ENCODE measurements around the gene LRP5.

DNA sequence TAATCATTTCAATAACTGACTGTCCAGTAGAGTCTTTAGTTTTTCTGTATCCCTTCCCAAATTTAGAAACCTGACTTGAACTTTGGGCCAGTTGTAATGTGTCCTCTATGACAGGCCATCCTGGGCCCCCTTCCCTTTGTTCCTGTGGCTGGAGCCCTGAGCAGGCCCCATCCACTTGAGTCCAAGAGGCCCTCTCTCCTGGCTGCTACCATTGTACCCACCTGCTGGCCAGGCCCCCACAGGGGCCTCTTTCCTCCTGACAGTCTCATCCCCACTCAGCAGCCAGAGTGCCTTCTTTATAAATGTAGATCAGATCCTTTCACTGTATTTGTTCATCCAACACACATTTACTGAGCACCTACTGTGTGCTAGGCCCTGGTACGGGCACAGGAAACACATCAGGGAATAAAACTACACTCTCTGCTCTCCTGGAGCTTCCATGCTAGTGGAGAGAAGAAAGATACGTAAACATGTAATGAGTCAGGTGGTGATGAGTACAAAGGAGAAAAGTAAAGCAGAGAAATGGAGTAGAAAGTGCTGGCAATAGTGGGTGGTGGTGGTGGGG, 2.7 kb upstream of the LRP5 start:
- TF ChIP-seq CTCF (optimal IDR thresholded peaks at IDR 0.05 in 1 of 3, IDR thresholded peaks at IDR 0.05 in 1 of 3, conservative IDR thresholded peaks at IDR 0.05 in 1 of 3; ENCODE audit: extremely low read depth in 1 of 3, insufficient read depth in 2 of 3, low read length in 3 of 3), result no peak
- no peak for TF ChIP-seq EZH2 (IDR thresholded peaks at IDR 0.05; ENCODE audit: low read length)

All from keratinocyte (primary cell).